ENCODE results near the gene VAMP3.

- no peak for TF ChIP-seq CTCF (IDR thresholded peaks at IDR 0.05; ENCODE audit: low read depth, low read length, poor library complexity, severe bottlenecking)
- TF ChIP-seq EZH2phosphoT487 (IDR thresholded peaks at IDR 0.05; ENCODE audit: borderline replicate concordance, low read length): no peak
Observed at GRCh38 chr1:7729761-7730160, 41.3 kb upstream of the VAMP3 start.

Measured in DOHH2 (cell line).